ENCODE data around the gene EIF2B4. TPM values are rescaled to one million over a fixed set of nuclear protein-coding genes. Genes with fewer than 3 reads are reported as not detected.

The EIF2B4 gene
- total and polyA plus RNA-seq, 9 of the 15 experiments (the other 6 are each of a cell fraction or from before 2014, with no cell fraction given), result 29.7 to 80.3 (median 58.9) TPM

DNA sequence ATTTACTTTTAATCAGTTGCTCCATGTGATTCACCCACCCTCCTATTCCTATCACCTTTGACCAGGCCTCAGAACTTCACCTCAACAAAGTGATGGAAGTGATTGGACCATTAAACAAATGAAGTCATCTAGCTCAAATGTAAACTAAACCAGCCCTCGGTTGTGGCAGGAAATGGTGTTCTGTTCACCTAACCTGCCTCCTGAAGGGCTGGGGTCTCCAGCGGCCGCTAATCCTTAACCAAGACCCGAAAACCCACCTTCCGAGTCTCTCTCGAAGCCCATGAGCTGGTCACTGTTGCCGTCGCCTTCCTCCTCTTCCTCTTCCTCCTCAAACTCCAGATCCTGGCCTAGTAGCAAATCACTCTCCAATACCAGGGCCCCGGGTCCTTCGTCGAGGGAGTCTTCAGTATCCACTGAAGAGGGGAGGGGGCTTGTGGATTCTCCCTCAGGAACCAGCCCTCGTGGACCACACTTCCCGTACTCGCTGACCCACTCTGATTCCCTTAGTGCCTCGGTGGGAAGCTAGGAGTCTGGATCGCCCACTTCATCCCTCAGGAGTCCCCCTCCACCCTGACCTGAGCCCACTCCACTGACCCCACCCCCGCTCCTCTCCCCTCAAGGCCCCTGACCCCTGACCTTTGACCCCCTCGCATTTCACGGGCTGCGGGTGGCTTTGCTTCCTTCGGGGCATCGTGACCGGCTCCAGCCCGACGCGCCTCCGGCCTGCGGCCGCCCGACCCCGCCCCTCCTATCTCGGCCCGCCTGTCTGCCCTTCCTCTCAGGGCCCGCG, 9.9 kb upstream of the EIF2B4 start (continued):
- TF ChIP-seq, protein P1, sequence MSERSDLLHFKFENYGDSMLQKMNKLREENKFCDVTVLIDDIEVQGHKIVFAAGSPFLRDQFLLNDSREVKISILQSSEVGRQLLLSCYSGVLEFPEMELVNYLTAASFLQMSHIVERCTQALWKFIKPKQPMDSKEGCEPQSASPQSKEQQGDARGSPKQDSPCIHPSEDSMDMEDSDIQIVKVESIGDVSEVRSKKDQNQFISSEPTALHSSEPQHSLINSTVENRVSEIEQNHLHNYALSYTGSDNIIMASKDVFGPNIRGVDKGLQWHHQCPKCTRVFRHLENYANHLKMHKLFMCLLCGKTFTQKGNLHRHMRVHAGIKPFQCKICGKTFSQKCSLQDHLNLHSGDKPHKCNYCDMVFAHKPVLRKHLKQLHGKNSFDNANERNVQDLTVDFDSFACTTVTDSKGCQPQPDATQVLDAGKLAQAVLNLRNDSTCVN (CRISPR knock-in tag; IDR thresholded peaks at IDR 0.05), result no peak
- TF ChIP-seq, protein P2, sequence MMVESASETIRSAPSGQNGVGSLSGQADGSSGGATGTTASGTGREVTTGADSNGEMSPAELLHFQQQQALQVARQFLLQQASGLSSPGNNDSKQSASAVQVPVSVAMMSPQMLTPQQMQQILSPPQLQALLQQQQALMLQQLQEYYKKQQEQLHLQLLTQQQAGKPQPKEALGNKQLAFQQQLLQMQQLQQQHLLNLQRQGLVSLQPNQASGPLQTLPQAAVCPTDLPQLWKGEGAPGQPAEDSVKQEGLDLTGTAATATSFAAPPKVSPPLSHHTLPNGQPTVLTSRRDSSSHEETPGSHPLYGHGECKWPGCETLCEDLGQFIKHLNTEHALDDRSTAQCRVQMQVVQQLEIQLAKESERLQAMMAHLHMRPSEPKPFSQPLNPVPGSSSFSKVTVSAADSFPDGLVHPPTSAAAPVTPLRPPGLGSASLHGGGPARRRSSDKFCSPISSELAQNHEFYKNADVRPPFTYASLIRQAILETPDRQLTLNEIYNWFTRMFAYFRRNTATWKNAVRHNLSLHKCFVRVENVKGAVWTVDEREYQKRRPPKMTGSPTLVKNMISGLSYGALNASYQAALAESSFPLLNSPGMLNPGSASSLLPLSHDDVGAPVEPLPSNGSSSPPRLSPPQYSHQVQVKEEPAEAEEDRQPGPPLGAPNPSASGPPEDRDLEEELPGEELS (CRISPR knock-in tag; IDR thresholded peaks at IDR 0.05; ENCODE audit: borderline replicate concordance), result no peak
- TF ChIP-seq, protein P3, sequence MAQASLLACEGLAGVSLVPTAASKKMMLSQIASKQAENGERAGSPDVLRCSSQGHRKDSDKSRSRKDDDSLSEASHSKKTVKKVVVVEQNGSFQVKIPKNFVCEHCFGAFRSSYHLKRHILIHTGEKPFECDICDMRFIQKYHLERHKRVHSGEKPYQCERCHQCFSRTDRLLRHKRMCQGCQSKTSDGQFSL (CRISPR knock-in tag; IDR thresholded peaks at IDR 0.05), result no peak
- TF ChIP-seq, protein P3 (tag; IDR thresholded peaks at IDR 0.05), result no peak
- TF ChIP-seq SIRT6 (IDR thresholded peaks at IDR 0.05; ENCODE audit: low read depth, low read length), result no peak
- no peak for TF ChIP-seq CHCHD3 (CRISPR knock-in tag; IDR thresholded peaks at IDR 0.05)
- no peak for TF ChIP-seq ELF1 (tag; IDR thresholded peaks at IDR 0.05)
- TF ChIP-seq, protein P4, sequence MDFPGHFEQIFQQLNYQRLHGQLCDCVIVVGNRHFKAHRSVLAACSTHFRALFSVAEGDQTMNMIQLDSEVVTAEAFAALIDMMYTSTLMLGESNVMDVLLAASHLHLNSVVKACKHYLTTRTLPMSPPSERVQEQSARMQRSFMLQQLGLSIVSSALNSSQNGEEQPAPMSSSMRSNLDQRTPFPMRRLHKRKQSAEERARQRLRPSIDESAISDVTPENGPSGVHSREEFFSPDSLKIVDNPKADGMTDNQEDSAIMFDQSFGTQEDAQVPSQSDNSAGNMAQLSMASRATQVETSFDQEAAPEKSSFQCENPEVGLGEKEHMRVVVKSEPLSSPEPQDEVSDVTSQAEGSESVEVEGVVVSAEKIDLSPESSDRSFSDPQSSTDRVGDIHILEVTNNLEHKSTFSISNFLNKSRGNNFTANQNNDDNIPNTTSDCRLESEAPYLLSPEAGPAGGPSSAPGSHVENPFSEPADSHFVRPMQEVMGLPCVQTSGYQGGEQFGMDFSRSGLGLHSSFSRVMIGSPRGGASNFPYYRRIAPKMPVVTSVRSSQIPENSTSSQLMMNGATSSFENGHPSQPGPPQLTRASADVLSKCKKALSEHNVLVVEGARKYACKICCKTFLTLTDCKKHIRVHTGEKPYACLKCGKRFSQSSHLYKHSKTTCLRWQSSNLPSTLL (IDR thresholded peaks at IDR 0.05), result no peak
- TF ChIP-seq TRIM24 (IDR thresholded peaks at IDR 0.05), result no peak
- no peak for TF ChIP-seq STAT5B (CRISPR knock-in tag; IDR thresholded peaks at IDR 0.05)
- no peak for TF ChIP-seq ZNF77 (CRISPR knock-in tag; IDR thresholded peaks at IDR 0.05)
- TF ChIP-seq ETV5 (CRISPR knock-in tag; IDR thresholded peaks at IDR 0.05; ENCODE audit: low read depth), result no peak
- TF ChIP-seq MTF1 (CRISPR knock-in tag; IDR thresholded peaks at IDR 0.05; ENCODE audit: borderline replicate concordance), result no peak
- TF ChIP-seq BCOR (IDR thresholded peaks at IDR 0.05), result no peak
- no peak for TF ChIP-seq HNRNPH1 (optimal IDR thresholded peaks at IDR 0.05; ENCODE audit: low read depth, low read length)
- TF ChIP-seq FOXK1 (CRISPR knock-in tag; IDR thresholded peaks at IDR 0.05; ENCODE audit: borderline replicate concordance), result no peak
- no peak for TF ChIP-seq MCM3 (IDR thresholded peaks at IDR 0.05)
- TF ChIP-seq ZNF175 (CRISPR knock-in tag; IDR thresholded peaks at IDR 0.05; ENCODE audit: low read depth), result no peak
- TF ChIP-seq RBM17 (IDR thresholded peaks at IDR 0.05; ENCODE audit: borderline replicate concordance, low read depth, low read length), result no peak
- no peak for TF ChIP-seq ZNF551 (CRISPR knock-in tag; IDR thresholded peaks at IDR 0.05)
- TF ChIP-seq, protein P5, sequence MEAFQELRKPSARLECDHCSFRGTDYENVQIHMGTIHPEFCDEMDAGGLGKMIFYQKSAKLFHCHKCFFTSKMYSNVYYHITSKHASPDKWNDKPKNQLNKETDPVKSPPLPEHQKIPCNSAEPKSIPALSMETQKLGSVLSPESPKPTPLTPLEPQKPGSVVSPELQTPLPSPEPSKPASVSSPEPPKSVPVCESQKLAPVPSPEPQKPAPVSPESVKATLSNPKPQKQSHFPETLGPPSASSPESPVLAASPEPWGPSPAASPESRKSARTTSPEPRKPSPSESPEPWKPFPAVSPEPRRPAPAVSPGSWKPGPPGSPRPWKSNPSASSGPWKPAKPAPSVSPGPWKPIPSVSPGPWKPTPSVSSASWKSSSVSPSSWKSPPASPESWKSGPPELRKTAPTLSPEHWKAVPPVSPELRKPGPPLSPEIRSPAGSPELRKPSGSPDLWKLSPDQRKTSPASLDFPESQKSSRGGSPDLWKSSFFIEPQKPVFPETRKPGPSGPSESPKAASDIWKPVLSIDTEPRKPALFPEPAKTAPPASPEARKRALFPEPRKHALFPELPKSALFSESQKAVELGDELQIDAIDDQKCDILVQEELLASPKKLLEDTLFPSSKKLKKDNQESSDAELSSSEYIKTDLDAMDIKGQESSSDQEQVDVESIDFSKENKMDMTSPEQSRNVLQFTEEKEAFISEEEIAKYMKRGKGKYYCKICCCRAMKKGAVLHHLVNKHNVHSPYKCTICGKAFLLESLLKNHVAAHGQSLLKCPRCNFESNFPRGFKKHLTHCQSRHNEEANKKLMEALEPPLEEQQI (IDR thresholded peaks at IDR 0.05), result no peak

Measured in K562 (cell line).